SK-N-MC (cell line): Measurements from ENCODE around the gene FAM237A.

Source experiments
- DNase-seq: peaks from one replicate; pipeline ENCODE4 v3.0.0-alpha.2; 2011; ENCODE audit warnings: low read depth, low spot score
- H3K27ac ChIP-seq: fragments of 200-600 bp; sonication (generic); 2 replicates; pipeline ENCODE4 v1.5.1; 2016; ENCODE audit warnings: mixed run types
- H3K36me3 ChIP-seq: fragments of 200-600 bp; sonication (generic); 2 replicates; pipeline ENCODE4 v1.6.1; 2017; ENCODE audit warnings: antibody characterized with exemption, low read length, mixed read lengths; ENCODE audit not compliant: insufficient read depth
- H3K4me3 ChIP-seq: fragments of 200-600 bp; sonication (generic); 2 replicates; pipeline ENCODE4 v1.5.1; 2016
- H3K9ac ChIP-seq: fragments of 200-600 bp; sonication (generic); 2 replicates; pipeline ENCODE4 v1.8.0; 2017; ENCODE audit warnings: mixed run types, mixed read lengths; ENCODE audit not compliant: insufficient read length
- H3K9me3 ChIP-seq: fragments of 200-600 bp; sonication (generic); 2 replicates; pipeline ENCODE4 v1.6.1; 2017; ENCODE audit warnings: low read depth, mild to moderate bottlenecking, antibody characterized with exemption, low read length, moderate library complexity, mixed read lengths
- EZH2 ChIP-seq: fragments of 200-600 bp; sonication (generic); IDR thresholded peaks from one replicate; pipeline ENCODE4 v1.6.1; 2017; ENCODE audit warnings: antibody characterized with exemption
- FOXP2 ChIP-seq: optimal IDR thresholded peaks from 2 replicates; pipeline ENCODE3; 2011; ENCODE audit warnings: mild to moderate bottlenecking, moderate library complexity; ENCODE audit not compliant: insufficient read depth; ENCODE audit errors: extremely low read length, control extremely low read depth
- POLR2AphosphoS5 ChIP-seq: IDR thresholded peaks from 2 replicates; pipeline ENCODE4 v1.6.1; 2012; ENCODE audit warnings: mild to moderate bottlenecking, low read depth, low read length, borderline replicate concordance

Gene FAM237A

GRCh38 chr2:206642075-206643025 lies at the start of gene FAM237A:
Gene FAM237A (plus strand): TSS chr2:206642487. CDS start chr2:206644237, 1,750 bp downstream.
- TF ChIP-seq EZH2 (no peak), POLR2AphosphoS5 (no peak)
- no peaks in the 10 kb centered on the region for H3K9me3 ChIP-seq
- peak; percentile 50 for DNase-seq
- H3K27ac ChIP-seq, result no peak within 1 kb of the TSS
- no peaks in the 10 kb centered on the region for H3K36me3 ChIP-seq
- H3K9ac ChIP-seq, result no peak within 1 kb of the TSS
- H3K4me3 ChIP-seq, result no peak within 1 kb of the TSS

- no peak overlapping the region for H3K4me3 ChIP-seq
- H3K9ac ChIP-seq, result no peak overlapping the region
- TF ChIP-seq EZH2 (no peak), FOXP2 (no peak), POLR2AphosphoS5 (no peak)
- no peak overlapping the region for H3K27ac ChIP-seq
- H3K9me3 ChIP-seq, result no peaks in the 10 kb centered on the region
- no peak for DNase-seq
- no peaks in the 10 kb centered on the region for H3K36me3 ChIP-seq
Observed at GRCh38 chr2:206597717-206598218, 44.5 kb upstream of the FAM237A start.

DNA sequence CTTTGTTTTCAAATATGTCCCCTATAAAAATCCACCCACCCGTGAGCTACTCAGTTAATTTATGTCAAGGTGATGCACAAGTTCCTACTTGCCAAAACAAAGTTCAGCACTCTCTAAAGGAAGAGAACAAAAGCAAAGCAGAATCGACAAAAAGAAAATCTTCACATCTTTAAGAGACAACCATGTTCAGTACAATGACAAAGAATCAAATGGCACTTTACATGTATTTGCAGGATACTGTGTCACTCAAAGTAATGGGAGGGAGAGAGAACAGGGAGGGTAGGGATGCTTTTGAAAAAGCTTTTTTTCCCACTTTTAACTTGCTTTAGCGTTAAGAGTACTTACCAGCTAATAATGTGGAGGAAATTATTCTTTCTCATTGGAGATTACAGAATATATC lies 39.0 kb upstream of the FAM237A start:
- H3K9ac ChIP-seq, result no peak overlapping the region
- no peak overlapping the region for H3K4me3 ChIP-seq
- no peak overlapping the region for H3K27ac ChIP-seq
- TF ChIP-seq FOXP2, result no peak
- TF ChIP-seq EZH2, result no peak
- TF ChIP-seq POLR2AphosphoS5, result no peak
- no peak for DNase-seq
- no peaks in the 10 kb centered on the region for H3K9me3 ChIP-seq
- no peaks in the 10 kb centered on the region for H3K36me3 ChIP-seq

GRCh38 chr2:206610451-206610850 lies 31.8 kb upstream of the FAM237A start:
- no peak overlapping the region for H3K9ac ChIP-seq
- TF ChIP-seq EZH2, result no peak
- no peak for TF ChIP-seq FOXP2
- no peak for TF ChIP-seq POLR2AphosphoS5
- no peaks in the 10 kb centered on the region for H3K9me3 ChIP-seq
- H3K36me3 ChIP-seq, result no peaks in the 10 kb centered on the region
- no peak overlapping the region for H3K27ac ChIP-seq
- DNase-seq, result no peak
- H3K4me3 ChIP-seq, result no peak overlapping the region

- no peak overlapping the region for H3K27ac ChIP-seq
Observed at GRCh38 chr2:206611191-206611590, 31.1 kb upstream of the FAM237A start.

GRCh38 chr2:206611736-206612135 lies 30.6 kb upstream of the FAM237A start:
- DNase-seq, result no peak
- H3K9ac ChIP-seq, result no peak overlapping the region
- H3K36me3 ChIP-seq, result no peaks in the 10 kb centered on the region
- TF ChIP-seq EZH2, result no peak
- no peak for TF ChIP-seq FOXP2
- no peak for TF ChIP-seq POLR2AphosphoS5
- no peak overlapping the region for H3K27ac ChIP-seq
- H3K9me3 ChIP-seq, result no peaks in the 10 kb centered on the region
- no peak overlapping the region for H3K4me3 ChIP-seq

More at GRCh38 chr2:206611191-206611590, 31.1 kb upstream of the FAM237A start:
- TF ChIP-seq EZH2 (no peak), POLR2AphosphoS5 (no peak), FOXP2 (no peak)
- DNase-seq, result no peak
- Histone ChIP-seq H3K9ac (no peak overlapping the region), H3K4me3 (no peak overlapping the region), H3K36me3 (no peaks in the 10 kb centered on the region), H3K9me3 (no peaks in the 10 kb centered on the region)

- no peak for TF ChIP-seq EZH2
- no peak for TF ChIP-seq FOXP2
- TF ChIP-seq POLR2AphosphoS5, result no peak
Observed at GRCh38 chr2:206614811-206615210, 27.5 kb upstream of the FAM237A start.

DNA sequence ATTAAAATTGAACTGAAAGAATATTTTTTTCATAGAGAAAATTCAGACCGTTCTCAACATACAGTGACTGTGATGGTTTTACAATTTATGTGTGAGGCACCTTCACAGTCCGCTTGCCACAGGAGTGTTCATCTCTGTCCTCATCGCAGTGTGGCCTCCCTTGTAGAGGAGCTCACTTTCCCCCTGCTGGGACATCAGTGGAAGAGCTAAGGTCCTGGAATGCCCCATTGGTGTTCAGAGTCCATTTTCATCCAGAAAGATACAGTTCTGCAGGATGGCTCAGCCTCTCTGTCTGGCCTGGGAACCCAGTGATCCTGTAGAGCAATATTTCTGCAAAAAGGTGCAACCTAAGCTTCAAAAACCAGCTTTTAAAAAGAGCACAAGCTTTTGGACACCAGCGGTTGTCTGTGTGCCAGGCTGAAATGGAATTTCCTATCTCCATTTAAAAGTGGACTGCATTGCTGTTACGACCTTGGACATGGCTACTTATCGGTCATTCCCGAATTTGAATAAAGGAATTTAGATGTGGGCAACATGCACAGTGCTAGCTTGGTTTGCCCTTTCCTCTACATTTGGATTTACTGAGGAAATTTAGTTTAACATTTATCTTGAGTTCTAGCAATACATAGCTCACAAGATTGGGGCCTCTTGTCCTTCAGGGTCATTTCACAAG lies 26.7 kb upstream of the FAM237A start:
- H3K9ac ChIP-seq, result no peak overlapping the region
- H3K36me3 ChIP-seq, result no peaks in the 10 kb centered on the region
- no peaks in the 10 kb centered on the region for H3K9me3 ChIP-seq
- no peak overlapping the region for H3K4me3 ChIP-seq
- no peak for DNase-seq
- TF ChIP-seq FOXP2, result no peak
- TF ChIP-seq POLR2AphosphoS5, result no peak
- no peak for TF ChIP-seq EZH2
- no peak overlapping the region for H3K27ac ChIP-seq

More at GRCh38 chr2:206614811-206615210, 27.5 kb upstream of the FAM237A start:
- Histone ChIP-seq H3K4me3 (no peak overlapping the region), H3K27ac (no peak overlapping the region), H3K36me3 (no peaks in the 10 kb centered on the region), H3K9me3 (no peaks in the 10 kb centered on the region), H3K9ac (no peak overlapping the region)
- DNase-seq, result no peak
